Measurements from ENCODE around the gene TRPM2.

Gene TRPM2

GRCh38 chr21:44354001-44354405, 582 bp downstream of the TRPM2 start:
- H2AFZ ChIP-seq, result no peak overlapping the region
- H3K4me2 ChIP-seq (ENCODE audit: low read length), result no peak overlapping the region
- H3K4me3 ChIP-seq (ENCODE audit: low read depth, low read length), result no peak overlapping the region
- no peaks in the 10 kb centered on the region for H3K9me3 ChIP-seq (ENCODE audit: control insufficient read depth, low read length)
- H3K27ac ChIP-seq, result no peak overlapping the region
- no peaks in the 10 kb centered on the region for H3K79me2 ChIP-seq
- no peak overlapping the region for H3K9ac ChIP-seq
- no peaks in the 10 kb centered on the region for H3K4me1 ChIP-seq
- no peaks in the 10 kb centered on the region for H3K36me3 ChIP-seq (ENCODE audit: control insufficient read depth, insufficient read depth, low read length)
- no peaks in the 10 kb centered on the region for H3K27me3 ChIP-seq (ENCODE audit: control insufficient read depth, insufficient read depth, low read length)
- no peak for TF ChIP-seq CTCF (IDR thresholded peaks at IDR 0.05)

- no peak overlapping the region for H3K9ac ChIP-seq
- no peak overlapping the region for H3K4me2 ChIP-seq (ENCODE audit: low read length)
- H3K27ac ChIP-seq, result no peak overlapping the region
- H3K4me3 ChIP-seq (ENCODE audit: low read depth, low read length), result no peak overlapping the region
- H2AFZ ChIP-seq, result no peak overlapping the region
- H3K36me3 ChIP-seq (ENCODE audit: control insufficient read depth, insufficient read depth, low read length), result no peaks in the 10 kb centered on the region
- no peaks in the 10 kb centered on the region for H3K79me2 ChIP-seq
- TF ChIP-seq CTCF (IDR thresholded peaks at IDR 0.05), result no peak
- no peaks in the 10 kb centered on the region for H3K9me3 ChIP-seq (ENCODE audit: control insufficient read depth, low read length)
- no peaks in the 10 kb centered on the region for H3K4me1 ChIP-seq
- no peaks in the 10 kb centered on the region for H3K27me3 ChIP-seq (ENCODE audit: control insufficient read depth, insufficient read depth, low read length)
Observed at GRCh38 chr21:44354775-44355771, 1.7 kb downstream of the TRPM2 start.

- H3K79me2 ChIP-seq, result no peaks in the 10 kb centered on the region
- H3K9me3 ChIP-seq (ENCODE audit: control insufficient read depth, low read length), result no peaks in the 10 kb centered on the region
- no peaks in the 10 kb centered on the region for H3K36me3 ChIP-seq (ENCODE audit: control insufficient read depth, insufficient read depth, low read length)
- no peak overlapping the region for H2AFZ ChIP-seq
- H3K9ac ChIP-seq, result no peak overlapping the region
- H3K27me3 ChIP-seq (ENCODE audit: control insufficient read depth, insufficient read depth, low read length), result no peaks in the 10 kb centered on the region
- no peaks in the 10 kb centered on the region for H3K4me1 ChIP-seq
- H3K4me2 ChIP-seq (ENCODE audit: low read length), result no peak overlapping the region
- no peak overlapping the region for H3K4me3 ChIP-seq (ENCODE audit: low read depth, low read length)
- no peak for TF ChIP-seq CTCF (IDR thresholded peaks at IDR 0.05)
- H3K27ac ChIP-seq, result no peak overlapping the region
Observed at GRCh38 chr21:44356160-44356559, 2.7 kb downstream of the TRPM2 start.

GRCh38 chr21:44356636-44357035, 3.2 kb downstream of the TRPM2 start:
- no peaks in the 10 kb centered on the region for H3K36me3 ChIP-seq (ENCODE audit: control insufficient read depth, insufficient read depth, low read length)
- TF ChIP-seq CTCF (IDR thresholded peaks at IDR 0.05), result no peak
- no peak overlapping the region for H3K27ac ChIP-seq
- no peaks in the 10 kb centered on the region for H3K9me3 ChIP-seq (ENCODE audit: control insufficient read depth, low read length)
- no peaks in the 10 kb centered on the region for H3K4me1 ChIP-seq
- no peak overlapping the region for H3K9ac ChIP-seq
- no peak overlapping the region for H2AFZ ChIP-seq
- H3K4me3 ChIP-seq (ENCODE audit: low read depth, low read length), result no peak overlapping the region
- H3K4me2 ChIP-seq (ENCODE audit: low read length), result no peak overlapping the region
- H3K79me2 ChIP-seq, result no peaks in the 10 kb centered on the region
- H3K27me3 ChIP-seq (ENCODE audit: control insufficient read depth, insufficient read depth, low read length), result no peaks in the 10 kb centered on the region
